HG02571 (cell line): ENCODE results near the gene THSD4.
"Not testable (repeated sequence)": the region's sequence is repeated elsewhere in the genome, so short reads cannot be mapped to it uniquely, and the experiment has no call there.

Experiments used
- ATAC-seq: cut with Tn5 transposase; IDR thresholded peaks from one replicate; pipeline ENCODE4 v1.9.1; 2021; ENCODE audit warnings: mild to moderate bottlenecking, moderate library complexity; ENCODE audit not compliant: unreplicated experiment

Gene THSD4

GRCh38 chr15:71366926-71367325, 251.7 kb downstream of the THSD4 start:
- no peak for ATAC-seq

GRCh38 chr15:71367737-71368136, 252.5 kb downstream of the THSD4 start:
- ATAC-seq = not testable (repeated sequence)

- ATAC-seq = not testable (repeated sequence)
These were observed 257.5 kb downstream of the THSD4 start for GRCh38 chr15:71372769-71373168.

GRCh38 chr15:71373917-71374316, 258.6 kb downstream of the THSD4 start:
- no peak for ATAC-seq

- ATAC-seq = no peak
These were observed 259.5 kb downstream of the THSD4 start for GRCh38 chr15:71374607-71375352.

GRCh38 chr15:71375934-71376333, 260.7 kb downstream of the THSD4 start:
- ATAC-seq = no peak

GRCh38 chr15:71379893-71380292, 264.6 kb downstream of the THSD4 start:
- ATAC-seq = no peak

GRCh38 chr15:71380345-71380744, 265.1 kb downstream of the THSD4 start:
- ATAC-seq = no peak

GRCh38 chr15:71384501-71384900, 269.2 kb downstream of the THSD4 start:
- no peak for ATAC-seq

GRCh38 chr15:71385026-71385425, 269.8 kb downstream of the THSD4 start:
- no peak for ATAC-seq

GRCh38 chr15:71385457-71385856, 270.2 kb downstream of the THSD4 start:
- ATAC-seq = no peak

- no peak for ATAC-seq
These were observed 270.7 kb downstream of the THSD4 start for GRCh38 chr15:71386005-71386404.

- ATAC-seq = no peak
These were observed 271.4 kb downstream of the THSD4 start for GRCh38 chr15:71386448-71387236.

- ATAC-seq = no peak
These were observed 272.5 kb downstream of the THSD4 start for GRCh38 chr15:71387810-71388209.

GRCh38 chr15:71390096-71390495, 274.8 kb downstream of the THSD4 start:
- ATAC-seq = no peak

- ATAC-seq = no peak
These were observed 276.3 kb downstream of the THSD4 start for GRCh38 chr15:71391421-71392088.

- ATAC-seq = no peak
These were observed 277.6 kb downstream of the THSD4 start for GRCh38 chr15:71392861-71393283.

GRCh38 chr15:71393383-71393782, 278.1 kb downstream of the THSD4 start:
- ATAC-seq = no peak

GRCh38 chr15:71396536-71397125, 281.4 kb downstream of the THSD4 start:
- ATAC-seq = no peak

- no peak for ATAC-seq
These were observed 282.1 kb downstream of the THSD4 start for GRCh38 chr15:71397377-71397776.

GRCh38 chr15:71400294-71400693, 285.0 kb downstream of the THSD4 start:
- no peak for ATAC-seq
